ENCODE results near the gene MEGF11.

The MEGF11 gene

DNA sequence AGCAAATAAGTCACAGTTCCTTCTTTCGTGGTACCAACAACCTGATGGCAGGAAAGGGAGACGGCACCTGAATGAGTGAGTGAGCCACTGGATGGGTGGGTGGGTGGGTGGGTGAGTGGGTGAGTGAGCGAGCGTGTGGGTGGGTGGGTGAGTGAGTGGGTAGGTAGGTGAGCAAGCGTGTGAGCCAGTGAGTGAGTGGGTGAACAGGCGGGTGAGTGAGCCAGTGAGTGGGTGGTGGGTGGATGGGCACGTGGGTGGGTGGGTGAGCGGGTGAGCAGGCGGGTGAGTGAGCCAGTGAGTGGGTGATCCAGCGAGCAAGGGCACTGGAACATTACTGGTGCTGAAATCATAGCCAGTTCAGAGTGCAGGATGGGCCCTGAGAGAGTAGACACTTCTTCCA lies 152.8 kb downstream of the MEGF11 start:
- no peaks in the 10 kb centered on the region for H3K4me1 ChIP-seq (ENCODE audit: insufficient read depth, low read length, poor library complexity, severe bottlenecking)
- H3K9me2 ChIP-seq (replicated peaks; ENCODE audit: low read depth, low read length) = no peaks in the 10 kb centered on the region
- H4K20me1 ChIP-seq (ENCODE audit: insufficient read depth, low read length, poor library complexity, severe bottlenecking) = no peaks in the 10 kb centered on the region
- TF ChIP-seq, protein P1, sequence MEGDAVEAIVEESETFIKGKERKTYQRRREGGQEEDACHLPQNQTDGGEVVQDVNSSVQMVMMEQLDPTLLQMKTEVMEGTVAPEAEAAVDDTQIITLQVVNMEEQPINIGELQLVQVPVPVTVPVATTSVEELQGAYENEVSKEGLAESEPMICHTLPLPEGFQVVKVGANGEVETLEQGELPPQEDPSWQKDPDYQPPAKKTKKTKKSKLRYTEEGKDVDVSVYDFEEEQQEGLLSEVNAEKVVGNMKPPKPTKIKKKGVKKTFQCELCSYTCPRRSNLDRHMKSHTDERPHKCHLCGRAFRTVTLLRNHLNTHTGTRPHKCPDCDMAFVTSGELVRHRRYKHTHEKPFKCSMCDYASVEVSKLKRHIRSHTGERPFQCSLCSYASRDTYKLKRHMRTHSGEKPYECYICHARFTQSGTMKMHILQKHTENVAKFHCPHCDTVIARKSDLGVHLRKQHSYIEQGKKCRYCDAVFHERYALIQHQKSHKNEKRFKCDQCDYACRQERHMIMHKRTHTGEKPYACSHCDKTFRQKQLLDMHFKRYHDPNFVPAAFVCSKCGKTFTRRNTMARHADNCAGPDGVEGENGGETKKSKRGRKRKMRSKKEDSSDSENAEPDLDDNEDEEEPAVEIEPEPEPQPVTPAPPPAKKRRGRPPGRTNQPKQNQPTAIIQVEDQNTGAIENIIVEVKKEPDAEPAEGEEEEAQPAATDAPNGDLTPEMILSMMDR (conservative IDR thresholded peaks at IDR 0.05; ENCODE audit: low read length) = no peak
- TF ChIP-seq EZH2phosphoT487 (IDR thresholded peaks at IDR 0.05; ENCODE audit: borderline replicate concordance) = no peak
- H3F3A ChIP-seq (ENCODE audit: low read depth) = no peaks in the 10 kb centered on the region
- H3K36me3 ChIP-seq (ENCODE audit: insufficient read depth, low read length) = no peaks in the 10 kb centered on the region
- no peaks in the 10 kb centered on the region for H3K79me2 ChIP-seq (ENCODE audit: insufficient read depth, low read length)
- no peaks in the 10 kb centered on the region for H3K27me3 ChIP-seq (ENCODE audit: insufficient read depth, low read length, poor library complexity, severe bottlenecking)
- no peak overlapping the region for H3K4me2 ChIP-seq (ENCODE audit: low read depth, low read length, poor library complexity, severe bottlenecking)
- no peak overlapping the region for H2AFZ ChIP-seq (ENCODE audit: low read length)
- no peaks in the 10 kb centered on the region for H3K9me3 ChIP-seq (ENCODE audit: insufficient read depth, low read depth, low read length)
- H3K4me3 ChIP-seq (ENCODE audit: low read length, poor library complexity, severe bottlenecking) = no peak overlapping the region
- H3K9ac ChIP-seq (ENCODE audit: low read depth, low read length, poor library complexity, severe bottlenecking) = no peak overlapping the region

GRCh38 chr15:66099950-66100671 lies 153.4 kb downstream of the MEGF11 start:
- H3K27me3 ChIP-seq (ENCODE audit: insufficient read depth, low read length, poor library complexity, severe bottlenecking) = no peaks in the 10 kb centered on the region
- no peak overlapping the region for H3K9ac ChIP-seq (ENCODE audit: low read depth, low read length, poor library complexity, severe bottlenecking)
- TF ChIP-seq, protein P1 (conservative IDR thresholded peaks at IDR 0.05; ENCODE audit: low read length) = no peak
- no peak for TF ChIP-seq EZH2phosphoT487 (IDR thresholded peaks at IDR 0.05; ENCODE audit: borderline replicate concordance)
- no peaks in the 10 kb centered on the region for H3K9me2 ChIP-seq (replicated peaks; ENCODE audit: low read depth, low read length)
- H3K4me3 ChIP-seq (ENCODE audit: low read length, poor library complexity, severe bottlenecking) = no peak overlapping the region
- no peaks in the 10 kb centered on the region for H3F3A ChIP-seq (ENCODE audit: low read depth)
- no peaks in the 10 kb centered on the region for H3K9me3 ChIP-seq (ENCODE audit: insufficient read depth, low read depth, low read length)
- no peak overlapping the region for H2AFZ ChIP-seq (ENCODE audit: low read length)
- H3K4me2 ChIP-seq (ENCODE audit: low read depth, low read length, poor library complexity, severe bottlenecking) = no peak overlapping the region
- no peaks in the 10 kb centered on the region for H4K20me1 ChIP-seq (ENCODE audit: insufficient read depth, low read length, poor library complexity, severe bottlenecking)
- H3K4me1 ChIP-seq (ENCODE audit: insufficient read depth, low read length, poor library complexity, severe bottlenecking) = no peaks in the 10 kb centered on the region
- no peaks in the 10 kb centered on the region for H3K36me3 ChIP-seq (ENCODE audit: insufficient read depth, low read length)
- H3K79me2 ChIP-seq (ENCODE audit: insufficient read depth, low read length) = no peaks in the 10 kb centered on the region

- Histone ChIP-seq H3K4me2 (ENCODE audit: low read depth, low read length, poor library complexity, severe bottlenecking) (no peak overlapping the region), H3K4me3 (ENCODE audit: low read length, poor library complexity, severe bottlenecking) (no peak overlapping the region), H3K36me3 (ENCODE audit: insufficient read depth, low read length) (no peaks in the 10 kb centered on the region), H3K79me2 (ENCODE audit: insufficient read depth, low read length) (no peaks in the 10 kb centered on the region), H3K9me3 (ENCODE audit: insufficient read depth, low read depth, low read length) (no peaks in the 10 kb centered on the region), H3K9me2 (replicated peaks; ENCODE audit: low read depth, low read length) (no peaks in the 10 kb centered on the region), H4K20me1 (ENCODE audit: insufficient read depth, low read length, poor library complexity, severe bottlenecking) (no peaks in the 10 kb centered on the region), H3K4me1 (ENCODE audit: insufficient read depth, low read length, poor library complexity, severe bottlenecking) (no peaks in the 10 kb centered on the region), H3K9ac (ENCODE audit: low read depth, low read length, poor library complexity, severe bottlenecking) (no peak overlapping the region), H2AFZ (ENCODE audit: low read length) (no peak overlapping the region), H3F3A (ENCODE audit: low read depth) (no peaks in the 10 kb centered on the region), H3K27me3 (ENCODE audit: insufficient read depth, low read length, poor library complexity, severe bottlenecking) (no peaks in the 10 kb centered on the region)
- TF ChIP-seq, protein P1 (conservative IDR thresholded peaks at IDR 0.05; ENCODE audit: low read length) = no peak
- TF ChIP-seq EZH2phosphoT487 (IDR thresholded peaks at IDR 0.05; ENCODE audit: borderline replicate concordance) = no peak
These were observed 155.6 kb downstream of the MEGF11 start for GRCh38 chr15:66098022-66098363.
